Ishikawa (cell line): ENCODE data around the gene FRMPD4.

Source experiments
- CEBPB ChIP-seq: IDR thresholded peaks from 2 replicates; pipeline ENCODE4 v1.6.1; 2012
- CREB1 ChIP-seq: IDR thresholded peaks from 2 replicates; pipeline ENCODE4 v1.6.1; 2012; ENCODE audit warnings: low read depth
- EGR1 ChIP-seq: IDR thresholded peaks from 2 replicates; pipeline ENCODE4 v1.6.1; 2012
- EP300 ChIP-seq: IDR thresholded peaks from 2 replicates; pipeline ENCODE4 v1.6.1; 2012; ENCODE audit warnings: borderline replicate concordance
- FOXM1 ChIP-seq: IDR thresholded peaks from 2 replicates; pipeline ENCODE4 v1.6.1; 2012; ENCODE audit warnings: low read depth, borderline replicate concordance
- MAX ChIP-seq: IDR thresholded peaks from 2 replicates; pipeline ENCODE4 v1.6.1; 2012
- NFIC ChIP-seq: IDR thresholded peaks from 2 replicates; pipeline ENCODE4 v1.6.1; 2012
- RAD21 ChIP-seq: IDR thresholded peaks from 2 replicates; pipeline ENCODE4 v1.6.1; 2012; ENCODE audit warnings: low read depth
- REST ChIP-seq: IDR thresholded peaks from 2 replicates; pipeline ENCODE4 v1.6.1; 2012; ENCODE audit warnings: low read depth, mild to moderate bottlenecking
- TAF1 ChIP-seq: IDR thresholded peaks from 2 replicates; pipeline ENCODE4 v1.6.1; 2012; ENCODE audit warnings: low read depth, mild to moderate bottlenecking
- TCF12 ChIP-seq: IDR thresholded peaks from 2 replicates; pipeline ENCODE4 v1.6.1; 2012; ENCODE audit warnings: low read depth
- TEAD4 ChIP-seq: IDR thresholded peaks from 2 replicates; pipeline ENCODE4 v1.6.1; 2012
- USF1 ChIP-seq: IDR thresholded peaks from 2 replicates; pipeline ENCODE4 v1.6.1; 2012
- YY1 ChIP-seq: IDR thresholded peaks from 2 replicates; pipeline ENCODE4 v1.6.1; 2012; ENCODE audit warnings: low read depth
- ZBTB7A ChIP-seq: IDR thresholded peaks from 2 replicates; pipeline ENCODE4 v1.6.1; 2012; ENCODE audit warnings: low read depth

Gene FRMPD4

GRCh38 chrX:12309744-12310076 lies 171.4 kb downstream of the FRMPD4 start:
- TF ChIP-seq EP300 (no peak), ZBTB7A (no peak), FOXM1 (no peak), REST (no peak), EGR1 (no peak), TEAD4 (no peak), YY1 (no peak), TAF1 (no peak), CEBPB (no peak)

- no peak for TF ChIP-seq ZBTB7A
- no peak for TF ChIP-seq EP300
- TF ChIP-seq NFIC: no peak
- no peak for TF ChIP-seq CREB1
- no peak for TF ChIP-seq TCF12
- TF ChIP-seq CEBPB: no peak
- TF ChIP-seq USF1: no peak
These were observed 176.4 kb downstream of the FRMPD4 start for GRCh38 chrX:12314651-12315050.

GRCh38 chrX:12315526-12315925 lies 177.3 kb downstream of the FRMPD4 start:
- TF ChIP-seq USF1: no peak
- TF ChIP-seq MAX: no peak
- no peak for TF ChIP-seq TEAD4
- no peak for TF ChIP-seq EGR1
- no peak for TF ChIP-seq TAF1
- TF ChIP-seq ZBTB7A: no peak
- TF ChIP-seq RAD21: no peak
- no peak for TF ChIP-seq CEBPB
- no peak for TF ChIP-seq FOXM1
- TF ChIP-seq EP300: no peak
- no peak for TF ChIP-seq REST
- TF ChIP-seq NFIC: no peak
- no peak for TF ChIP-seq YY1
- no peak for TF ChIP-seq CREB1
- no peak for TF ChIP-seq TCF12

GRCh38 chrX:12319003-12319519 lies 180.8 kb downstream of the FRMPD4 start:
- no peak for TF ChIP-seq USF1
- TF ChIP-seq NFIC: no peak
- TF ChIP-seq TAF1: no peak

- TF ChIP-seq RAD21 (no peak), CREB1 (no peak), ZBTB7A (no peak), TCF12 (no peak), TAF1 (no peak), FOXM1 (no peak), YY1 (no peak), TEAD4 (no peak), REST (no peak), EGR1 (no peak), USF1 (no peak)
These were observed 181.7 kb downstream of the FRMPD4 start for GRCh38 chrX:12319992-12320391.
